22Rv1 (cell line): ENCODE measurements around the gene ERN2.

Experiments used
- CTCF ChIP-seq: fragments of 450-650 bp; IDR thresholded peaks from 2 replicates; pipeline ENCODE4 v1.5.1; 2017; ENCODE audit warnings: mild to moderate bottlenecking
- ZFX ChIP-seq: fragments of 450-650 bp; IDR thresholded peaks from 2 replicates; pipeline ENCODE4 v1.6.1; 2017; ENCODE audit warnings: antibody characterized with exemption, borderline replicate concordance

- TF ChIP-seq CTCF = no peak
- no peak for TF ChIP-seq ZFX
Observed at GRCh38 chr16:23757116-23757515, 44.1 kb upstream of the ERN2 start.
